ENCODE results near the gene DTD1. TPM values are rescaled to one million over a fixed set of nuclear protein-coding genes. Genes with fewer than 3 reads are reported as not detected.

DTD1 gene
- total and polyA plus RNA-seq, 2 of the 13 experiments (the other 11 are each of a cell fraction or from before 2014, with no cell fraction given) = 41.2 to 79.3 TPM

- Histone ChIP-seq H3K4me1 (ENCODE audit: insufficient read depth, low read length) (no peaks in the 10 kb centered on the region), H3K4me3 (replicated peaks in 1 of 3; ENCODE audit: insufficient read depth in 1 of 3, low read depth in 2 of 3, low read length in 3 of 3) (no peak overlapping the region), H4K20me1 (ENCODE audit: insufficient read depth, low read length) (no peaks in the 10 kb centered on the region), H3K9me3 (ENCODE audit: low read length) (no peaks in the 10 kb centered on the region), H3K79me2 (ENCODE audit: insufficient read depth, low read length) (no peaks in the 10 kb centered on the region), H3K4me2 (ENCODE audit: low read depth, low read length) (no peak overlapping the region), H3K9ac (ENCODE audit: insufficient read depth, low read depth, low read length) (no peak overlapping the region), H3K36me3 (replicated peaks in 1 of 2; ENCODE audit: control insufficient read depth in 1 of 2, insufficient read depth in 2 of 2, low read length in 2 of 2) (no peaks in the 10 kb centered on the region), H3K27me3 (ENCODE audit: control insufficient read depth in 1 of 2, insufficient read depth in 2 of 2, low read length in 2 of 2) (no peaks in the 10 kb centered on the region), H2AFZ (ENCODE audit: low read length) (no peak overlapping the region), H3K27ac (ENCODE audit: extremely low read length, insufficient read depth, low read length) (no peak overlapping the region)
- DNase-seq (ENCODE audit: low spot score) (no peak), FAIRE-seq (peak; percentile 34), ATAC-seq (no peak)
- POLR2A ChIA-PET = no interaction called here
- CTCF ChIA-PET (ENCODE audit: low intra/inter-chr PET ratio, low total read pairs) = no interaction called here
- in situ Hi-C loops (cut with HindIII; ENCODE audit: extremely low pct_ligation_motif_present, low pct_unique_long_range_greater_than_20kb) (no loop called here), intact Hi-C loops (cut with micrococcal nuclease; ENCODE audit: unreplicated experiment) (no loop called here)
- WGBS (ENCODE audit: low lambda C conversion rate) = 79% methylated on average over 3 of the region's 3 CpGs
- no peak for TF ChIP-seq PAWR (CRISPR knock-in tag; IDR thresholded peaks at IDR 0.05; ENCODE audit: borderline replicate concordance)
- BruUV-seq (replicated peaks) = no TSS peak
Measured at GRCh38 chr20:18701969-18702368, 114.1 kb downstream of the DTD1 start.

GRCh38 chr20:18702736-18703135, 114.9 kb downstream of the DTD1 start:
- no peak for FAIRE-seq
- Histone ChIP-seq H3K36me3 (replicated peaks in 1 of 2; ENCODE audit: control insufficient read depth in 1 of 2, insufficient read depth in 2 of 2, low read length in 2 of 2) (no peaks in the 10 kb centered on the region), H2AFZ (ENCODE audit: low read length) (no peak overlapping the region), H3K9me3 (ENCODE audit: low read length) (no peaks in the 10 kb centered on the region), H3K79me2 (ENCODE audit: insufficient read depth, low read length) (no peaks in the 10 kb centered on the region), H3K4me2 (ENCODE audit: low read depth, low read length) (no peak overlapping the region), H3K27me3 (ENCODE audit: control insufficient read depth in 1 of 2, insufficient read depth in 2 of 2, low read length in 2 of 2) (no peaks in the 10 kb centered on the region), H3K9ac (ENCODE audit: insufficient read depth, low read depth, low read length) (no peak overlapping the region), H4K20me1 (ENCODE audit: insufficient read depth, low read length) (no peaks in the 10 kb centered on the region), H3K27ac (ENCODE audit: extremely low read length, insufficient read depth, low read length) (no peak overlapping the region), H3K4me1 (ENCODE audit: insufficient read depth, low read length) (no peaks in the 10 kb centered on the region), H3K4me3 (replicated peaks in 1 of 3; ENCODE audit: insufficient read depth in 1 of 3, low read depth in 2 of 3, low read length in 3 of 3) (no peak overlapping the region)
- intact Hi-C loops (cut with micrococcal nuclease; ENCODE audit: unreplicated experiment) (no loop called here), in situ Hi-C loops (cut with HindIII; ENCODE audit: extremely low pct_ligation_motif_present, low pct_unique_long_range_greater_than_20kb) (no loop called here)
- BruUV-seq (replicated peaks) = no TSS peak
- ChIA-PET POLR2A (no interaction called here), CTCF (ENCODE audit: low intra/inter-chr PET ratio, low total read pairs) (no interaction called here)
- WGBS (ENCODE audit: low lambda C conversion rate) = 74% methylated on average over 3 of the region's 3 CpGs
- no peak for ATAC-seq
- DNase-seq (ENCODE audit: low spot score) = no peak
- TF ChIP-seq ZNF605 (CRISPR knock-in tag; IDR thresholded peaks at IDR 0.05) (no peak), DMAP1 (CRISPR knock-in tag; IDR thresholded peaks at IDR 0.05) (no peak), ZNF614 (CRISPR knock-in tag; IDR thresholded peaks at IDR 0.05; ENCODE audit: borderline replicate concordance) (no peak), FUBP1 (CRISPR knock-in tag; IDR thresholded peaks at IDR 0.05; ENCODE audit: borderline replicate concordance) (no peak), RBAK (CRISPR knock-in tag; IDR thresholded peaks at IDR 0.05) (no peak), ZNF383 (CRISPR knock-in tag; IDR thresholded peaks at IDR 0.05; ENCODE audit: borderline replicate concordance) (no peak), ATRX (CRISPR knock-in tag; IDR thresholded peaks at IDR 0.05; ENCODE audit: borderline replicate concordance) (no peak), RCOR2 (CRISPR knock-in tag; IDR thresholded peaks at IDR 0.05) (no peak), CEBPZ (IDR thresholded peaks at IDR 0.05; ENCODE audit: low read length) (no peak), ZNF746 (CRISPR knock-in tag; IDR thresholded peaks at IDR 0.05) (no peak), ZNF720 (CRISPR knock-in tag; IDR thresholded peaks at IDR 0.05) (no peak), ZNF770 (CRISPR knock-in tag; IDR thresholded peaks at IDR 0.05) (no peak)
